Glutamatergic neuron (in vitro differentiated cells): Measurements from ENCODE around the gene CYGB. TPM values are rescaled to one million over a fixed set of nuclear protein-coding genes. Genes with fewer than 3 reads are reported as not detected.

ENCODE experiments used
- DNase-seq: peaks from one replicate; pipeline ENCODE4 v3.0.0; 2022
- H3K27ac Mint-ChIP-seq: one replicate; pipeline ENCODE4 v1.8.0; 2020; ENCODE audit warnings: mild to moderate bottlenecking, mixed read lengths, inconsistent platforms; ENCODE audit not compliant: unreplicated experiment
- H3K27me3 Mint-ChIP-seq: one replicate; pipeline ENCODE4 v1.8.0; 2020; ENCODE audit warnings: mild to moderate bottlenecking, moderate library complexity, mixed read lengths, inconsistent platforms; ENCODE audit not compliant: unreplicated experiment
- H3K36me3 Mint-ChIP-seq: one replicate; pipeline ENCODE4 v1.8.0; 2020; ENCODE audit warnings: mild to moderate bottlenecking, mixed read lengths, inconsistent platforms; ENCODE audit not compliant: unreplicated experiment
- H3K4me1 Mint-ChIP-seq: one replicate; pipeline ENCODE4 v1.8.0; 2020; ENCODE audit warnings: mild to moderate bottlenecking, low read depth, mixed read lengths, inconsistent platforms; ENCODE audit not compliant: unreplicated experiment
- H3K4me3 Mint-ChIP-seq: one replicate; pipeline ENCODE4 v1.8.0; 2020; ENCODE audit warnings: mild to moderate bottlenecking, mixed read lengths, inconsistent platforms; ENCODE audit not compliant: unreplicated experiment
- H3K9me3 Mint-ChIP-seq: one replicate; pipeline ENCODE4 v1.8.0; 2020; ENCODE audit warnings: mild to moderate bottlenecking, moderate library complexity, mixed read lengths, inconsistent platforms; ENCODE audit not compliant: unreplicated experiment
- total RNA-seq: library from RNA; stranded (reverse); fragmentation: NEBNext Ultra II Directional; extraction: Animal tissue kit (Norgen Biotek cat#: 25700); gene quantifications from one replicate; pipeline ENCODE4 v1.2.1, GENCODE V29; 2021; ENCODE audit not compliant: unreplicated experiment
- TF ChIP-seq, protein P1 (sequence below): fragments of 200-600 bp; sonication (generic); IDR thresholded peaks from one replicate; pipeline ENCODE4 v1.5.0; 2021; ENCODE audit not compliant: partially characterized antibody, unreplicated experiment

The CYGB gene
- total RNA-seq, 1 donor from 2014 or later = 20.4 TPM

DNA sequence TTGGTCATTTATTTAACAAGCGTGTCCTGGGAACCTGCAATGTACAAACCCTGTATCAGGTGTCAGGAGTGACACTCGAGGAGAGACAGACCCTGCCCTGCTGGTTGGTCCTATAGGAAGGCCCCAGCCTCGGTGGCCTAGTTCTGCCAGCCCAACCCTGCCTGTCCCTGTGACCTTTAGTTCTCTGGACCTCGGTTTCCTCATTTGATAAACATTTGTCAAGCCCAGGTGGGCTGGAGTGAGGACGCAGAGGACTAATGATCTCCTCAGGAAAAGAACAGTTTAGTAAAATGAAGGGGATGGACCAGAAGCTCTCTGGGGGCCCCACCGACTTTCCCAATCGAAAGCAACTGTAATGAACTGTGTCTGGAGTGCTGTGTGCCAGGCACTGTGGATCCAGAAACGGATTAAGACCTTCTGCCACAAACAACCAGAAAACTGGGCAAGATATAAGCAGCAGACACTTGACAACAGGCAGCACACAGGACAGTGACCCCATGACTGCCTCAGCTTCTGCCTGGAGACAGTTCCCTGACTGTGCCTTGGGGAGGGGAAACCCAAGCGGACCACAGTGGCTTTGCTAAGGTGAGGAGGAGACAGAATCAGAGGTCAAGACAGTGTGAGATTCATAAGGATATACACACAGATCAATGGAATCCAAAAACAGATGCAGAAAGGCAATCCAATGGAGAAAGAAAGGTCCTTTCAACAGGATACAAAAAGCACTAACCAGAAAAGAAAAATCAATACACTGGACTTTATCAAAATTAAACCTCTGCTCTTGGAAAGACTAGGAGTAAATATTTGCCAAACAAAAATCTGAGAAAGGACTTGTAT lies 11.1 kb upstream of the CYGB start:
- no peaks in the 10 kb centered on the region for H3K36me3 Mint-ChIP-seq
- TF ChIP-seq, protein P1, sequence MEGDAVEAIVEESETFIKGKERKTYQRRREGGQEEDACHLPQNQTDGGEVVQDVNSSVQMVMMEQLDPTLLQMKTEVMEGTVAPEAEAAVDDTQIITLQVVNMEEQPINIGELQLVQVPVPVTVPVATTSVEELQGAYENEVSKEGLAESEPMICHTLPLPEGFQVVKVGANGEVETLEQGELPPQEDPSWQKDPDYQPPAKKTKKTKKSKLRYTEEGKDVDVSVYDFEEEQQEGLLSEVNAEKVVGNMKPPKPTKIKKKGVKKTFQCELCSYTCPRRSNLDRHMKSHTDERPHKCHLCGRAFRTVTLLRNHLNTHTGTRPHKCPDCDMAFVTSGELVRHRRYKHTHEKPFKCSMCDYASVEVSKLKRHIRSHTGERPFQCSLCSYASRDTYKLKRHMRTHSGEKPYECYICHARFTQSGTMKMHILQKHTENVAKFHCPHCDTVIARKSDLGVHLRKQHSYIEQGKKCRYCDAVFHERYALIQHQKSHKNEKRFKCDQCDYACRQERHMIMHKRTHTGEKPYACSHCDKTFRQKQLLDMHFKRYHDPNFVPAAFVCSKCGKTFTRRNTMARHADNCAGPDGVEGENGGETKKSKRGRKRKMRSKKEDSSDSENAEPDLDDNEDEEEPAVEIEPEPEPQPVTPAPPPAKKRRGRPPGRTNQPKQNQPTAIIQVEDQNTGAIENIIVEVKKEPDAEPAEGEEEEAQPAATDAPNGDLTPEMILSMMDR = no peak
- H3K4me1 Mint-ChIP-seq = peaks cover 19% of the 10 kb centered on the region
- peaks cover 10% of the 10 kb centered on the region for H3K9me3 Mint-ChIP-seq
- DNase-seq = no peak
- no peak overlapping the region for H3K27ac Mint-ChIP-seq
- no peak overlapping the region for H3K4me3 Mint-ChIP-seq
- H3K27me3 Mint-ChIP-seq = peaks cover 6% of the 10 kb centered on the region

DNA sequence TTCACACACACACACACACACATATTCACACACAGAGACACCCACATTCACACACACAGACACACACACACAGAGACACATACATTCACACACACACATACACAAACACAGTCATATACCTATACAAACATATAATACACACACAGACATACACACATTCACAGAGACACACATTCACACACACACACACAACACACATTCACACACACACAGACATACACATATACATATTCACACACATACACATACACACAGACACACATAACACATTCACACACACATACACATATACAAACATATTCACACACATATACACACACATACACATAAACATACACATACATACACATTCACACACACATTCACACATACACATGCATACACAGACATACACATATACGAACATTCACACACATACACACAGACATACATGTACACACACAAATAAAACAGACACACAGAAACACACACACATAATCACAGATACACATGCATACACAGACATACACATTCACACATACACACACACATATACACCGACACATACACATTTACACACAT lies 10.2 kb upstream of the CYGB start:
- H3K9me3 Mint-ChIP-seq = peaks cover 10% of the 10 kb centered on the region
- peaks cover 8% of the 10 kb centered on the region for H3K27me3 Mint-ChIP-seq
- peaks cover 21% of the 10 kb centered on the region for H3K4me1 Mint-ChIP-seq
- H3K36me3 Mint-ChIP-seq = no peaks in the 10 kb centered on the region
- H3K27ac Mint-ChIP-seq = no peak overlapping the region
- TF ChIP-seq, protein P1 = peak; percentile 24
- DNase-seq = no peak
- no peak overlapping the region for H3K4me3 Mint-ChIP-seq

DNA sequence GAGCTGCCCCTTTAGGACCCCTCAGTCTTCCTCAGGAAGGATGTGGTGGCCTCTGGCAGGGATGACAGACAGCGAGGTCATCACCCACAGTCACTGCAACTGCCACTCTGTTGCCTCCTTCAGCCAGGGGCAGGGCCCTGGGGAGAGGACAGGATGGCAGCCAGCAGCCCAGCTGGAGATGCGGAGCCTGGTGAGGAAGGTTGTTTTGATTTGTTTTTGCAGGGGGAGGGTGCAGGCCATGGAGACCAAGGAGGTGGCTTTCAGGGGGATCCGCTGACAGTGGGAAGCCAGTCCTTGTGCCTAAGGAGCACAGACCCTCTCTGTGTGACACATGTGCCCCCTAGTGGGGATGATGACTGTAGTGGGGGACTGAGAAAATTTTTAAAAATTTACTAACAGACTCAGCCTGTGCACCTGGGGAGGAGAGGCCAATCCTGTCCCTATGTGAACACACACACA lies 9.7 kb upstream of the CYGB start:
- Mint-ChIP-seq H3K4me1 (peaks cover 26% of the 10 kb centered on the region), H3K36me3 (no peaks in the 10 kb centered on the region), H3K27me3 (peaks cover 11% of the 10 kb centered on the region), H3K9me3 (peaks cover 10% of the 10 kb centered on the region), H3K27ac (no peak overlapping the region), H3K4me3 (no peak overlapping the region)
- peak; percentile 77 for DNase-seq
- TF ChIP-seq, protein P1 = peak; percentile 72

DNA sequence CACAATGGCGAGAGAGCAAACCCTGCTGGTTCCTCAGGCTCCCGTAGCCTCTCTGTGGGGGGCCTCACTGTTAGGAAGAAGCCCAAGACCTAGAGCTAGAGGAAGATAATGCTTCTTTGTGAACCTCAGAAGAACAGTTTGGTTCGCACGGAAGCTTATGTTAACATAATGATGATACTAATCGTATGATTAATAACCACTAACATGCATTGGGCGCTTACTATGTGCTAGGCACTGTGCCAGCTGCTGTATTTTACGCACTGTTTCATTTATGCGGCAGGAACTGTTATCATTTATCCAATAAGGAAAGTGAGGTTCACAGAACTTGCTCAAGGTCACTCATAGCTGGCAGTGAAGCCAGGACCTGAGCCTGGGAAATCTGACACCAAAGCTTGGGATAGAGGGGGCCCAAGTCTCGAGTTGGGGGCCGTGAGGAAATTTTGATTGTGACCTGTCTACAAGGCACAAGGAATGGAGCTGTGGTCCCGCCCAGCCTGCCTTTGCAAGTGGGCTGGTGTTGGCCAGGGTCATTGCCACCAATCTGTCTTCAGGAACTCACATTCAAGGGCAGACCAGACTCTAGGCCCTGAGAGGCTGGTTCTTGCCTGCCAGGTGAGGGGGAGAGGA lies 9.2 kb upstream of the CYGB start:
- DNase-seq = no peak
- no peak overlapping the region for H3K27ac Mint-ChIP-seq
- peaks cover 16% of the 10 kb centered on the region for H3K9me3 Mint-ChIP-seq
- H3K4me3 Mint-ChIP-seq = no peak overlapping the region
- TF ChIP-seq, protein P1 = no peak
- peaks cover 13% of the 10 kb centered on the region for H3K27me3 Mint-ChIP-seq
- H3K36me3 Mint-ChIP-seq = no peaks in the 10 kb centered on the region
- H3K4me1 Mint-ChIP-seq = peaks cover 31% of the 10 kb centered on the region
